Small intestine (tissue), 7 donors: Measurements from ENCODE around the gene OCA2. TPM values are rescaled to one million over a fixed set of nuclear protein-coding genes. Genes with fewer than 3 reads are reported as not detected.

ENCODE experiments used
- DNase-seq, 2 donors: peaks; one replicate each; pipeline versions ENCODE4 v3.0.0 to v3.0.0-alpha.2; 2013
- FAIRE-seq: peaks from 2 replicates; lab custom pipeline; 2012; peaks lifted over from hg19 to GRCh38; lab: Jason Lieb, UNC
- H3K27ac ChIP-seq, 3 donors: one replicate each; pipeline ENCODE4 v1.5.1; 2013; ENCODE audit warnings: low read length in 2 of 3, mild to moderate bottlenecking in 2 of 3, control low read depth in 1 of 3, inconsistent platforms in 1 of 3, low read depth in 1 of 3, moderate library complexity in 1 of 3
- H3K27me3 ChIP-seq, 3 donors: one replicate each; pipeline ENCODE4 v1.6.1; 2013; ENCODE audit warnings: low read length in 3 of 3, inconsistent platforms in 1 of 3; ENCODE audit not compliant: control insufficient read depth in 3 of 3, insufficient read depth in 3 of 3
- H3K36me3 ChIP-seq, 3 donors: one replicate each; pipeline ENCODE4 v1.6.1; 2013; ENCODE audit warnings: low read length in 3 of 3, inconsistent platforms in 1 of 3, low read depth in 1 of 3, mild to moderate bottlenecking in 1 of 3, moderate library complexity in 1 of 3; ENCODE audit not compliant: control insufficient read depth in 3 of 3, insufficient read depth in 2 of 3
- H3K4me1 ChIP-seq, 3 donors: one replicate each; pipeline ENCODE4 v1.6.1; 2013; ENCODE audit warnings: low read length in 2 of 3, inconsistent platforms in 1 of 3, low read depth in 1 of 3, mild to moderate bottlenecking in 1 of 3, moderate library complexity in 1 of 3; ENCODE audit not compliant: control insufficient read depth in 3 of 3, insufficient read depth in 2 of 3
- H3K4me3 ChIP-seq, 3 donors: one replicate each; pipeline ENCODE4 v1.5.1; 2013; ENCODE audit warnings: low read length in 3 of 3, control low read depth in 1 of 3, inconsistent platforms in 1 of 3, low read depth in 1 of 3, mild to moderate bottlenecking in 1 of 3, moderate library complexity in 1 of 3
- H3K9me3 ChIP-seq, 2 donors: one replicate each; pipeline ENCODE4 v1.6.1; 2013; ENCODE audit warnings: low read depth in 1 of 2, low read length in 1 of 2; ENCODE audit not compliant: control insufficient read depth in 2 of 2, insufficient read depth in 1 of 2
- WGBS, 3 donors: extraction: QIAGEN DNeasy Blood & Tissue Kit; methylation state at CpG; one replicate each; pipeline ENCODE4 v1.1.7; 2013; 5-methylcytosine and 5-hydroxymethylcytosine counted together
- polyA plus RNA-seq, 4 donors: library from polyadenylated mRNA; stranded (reverse) in 3 of 4; unstranded in 1 of 4; fragments of 200-250 nt in 3 of 4; fragments of 120-200 nt in 1 of 4; gene quantifications; one replicate each; pipeline versions ENCODE4 v1.2.1 to v1.2.3, GENCODE V29; 2013
- donor health status: healthy with polysubstance abuse.
- donor health status: control.
- donor health status: control.
- donor health status: Bipolar disorder and iron deficiency.
- donor health status: healthy.

OCA2 gene
- polyA plus RNA-seq, 4 donors = 0.07 to 5.9 TPM; not detected in 2

DNA sequence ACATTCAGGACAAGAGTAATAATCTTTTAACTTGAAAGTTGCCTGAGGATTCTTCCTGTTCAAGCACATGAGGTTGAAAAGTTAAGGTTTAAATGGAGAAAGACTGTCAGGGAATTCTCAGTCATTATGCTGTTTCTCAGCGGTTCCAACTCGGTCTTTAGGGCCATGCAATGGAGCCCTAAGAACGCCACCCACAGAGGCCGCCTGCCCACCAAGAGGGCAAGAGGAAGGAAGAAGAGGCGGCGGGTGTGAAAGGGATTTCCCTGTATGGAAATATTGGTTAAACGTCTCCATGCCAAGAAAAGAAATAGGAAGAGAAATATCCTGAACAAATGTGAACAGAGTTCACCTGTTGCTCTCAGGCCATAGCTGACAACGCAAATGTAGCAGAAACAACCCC, 234.4 kb downstream of the OCA2 start:
- no peak overlapping the region for H3K27ac ChIP-seq
- no peaks in the 10 kb centered on the region for H3K36me3 ChIP-seq
- no peaks in the 10 kb centered on the region for H3K4me1 ChIP-seq
- DNase-seq (no peak), FAIRE-seq (no peak)
- no peaks in the 10 kb centered on the region for H3K27me3 ChIP-seq
- 75 to 87% (median 76%) methylated on average over 8 of the region's 8 CpGs for WGBS, 3 donors
- H3K9me3 ChIP-seq = no peaks in the 10 kb centered on the region
- no peak overlapping the region for H3K4me3 ChIP-seq

DNA sequence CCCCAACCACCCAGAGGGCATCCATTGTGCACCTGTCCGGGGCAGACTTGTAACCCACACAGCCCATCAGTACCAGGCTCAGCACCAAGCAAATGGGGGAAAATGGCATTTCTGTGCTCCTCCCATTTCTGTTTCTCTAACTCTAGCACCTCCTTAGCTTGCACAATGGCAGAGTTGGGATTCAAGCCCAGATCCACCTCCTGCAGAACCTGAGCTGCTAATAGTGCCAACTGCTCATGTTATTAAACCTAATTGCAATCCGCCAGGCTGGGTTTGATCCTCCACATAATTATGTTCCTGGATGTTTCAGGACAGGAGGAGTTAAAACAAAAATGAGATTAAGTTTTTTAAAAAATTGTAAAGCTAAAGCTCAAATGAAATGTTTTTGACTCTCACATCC, 235.0 kb downstream of the OCA2 start:
- Histone ChIP-seq H3K9me3 (no peaks in the 10 kb centered on the region), H3K4me1 (no peaks in the 10 kb centered on the region), H3K27ac (no peak overlapping the region), H3K27me3 (no peaks in the 10 kb centered on the region), H3K4me3 (no peak overlapping the region), H3K36me3 (no peaks in the 10 kb centered on the region)
- FAIRE-seq = no peak
- DNase-seq = no peak
- whole genome bisulfite sequencing, 3 donors = 87% methylated on average over 2 of the region's 2 CpGs

DNA sequence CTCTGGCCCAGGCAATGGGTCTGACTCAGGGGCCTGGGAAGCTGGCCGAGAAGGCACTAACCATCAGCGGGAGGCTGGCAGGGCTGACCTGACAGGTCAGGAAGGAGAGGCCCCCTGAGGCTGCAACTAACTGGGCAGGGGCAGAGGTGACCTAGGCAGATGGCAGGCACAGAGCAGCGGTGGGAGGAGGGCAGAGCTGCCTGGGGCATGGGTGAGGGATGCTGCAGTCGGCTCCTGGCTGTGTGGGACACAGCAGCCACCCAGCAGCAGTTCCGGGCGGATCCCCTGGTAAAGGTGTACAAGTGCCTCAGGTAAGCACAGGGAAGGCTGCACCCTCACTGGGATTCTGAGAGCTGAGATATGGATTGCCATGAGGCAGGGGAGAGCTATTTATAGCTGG, 236.1 kb downstream of the OCA2 start:
- H3K9me3 ChIP-seq = no peaks in the 10 kb centered on the region
- 69 to 82% (median 76%) methylated on average over 6 of the region's 6 CpGs for WGBS, 3 donors
- H3K4me1 ChIP-seq = no peaks in the 10 kb centered on the region
- no peak overlapping the region for H3K27ac ChIP-seq
- no peak for FAIRE-seq
- no peaks in the 10 kb centered on the region for H3K36me3 ChIP-seq
- DNase-seq = no peak
- no peak overlapping the region for H3K4me3 ChIP-seq
- no peaks in the 10 kb centered on the region for H3K27me3 ChIP-seq

DNA sequence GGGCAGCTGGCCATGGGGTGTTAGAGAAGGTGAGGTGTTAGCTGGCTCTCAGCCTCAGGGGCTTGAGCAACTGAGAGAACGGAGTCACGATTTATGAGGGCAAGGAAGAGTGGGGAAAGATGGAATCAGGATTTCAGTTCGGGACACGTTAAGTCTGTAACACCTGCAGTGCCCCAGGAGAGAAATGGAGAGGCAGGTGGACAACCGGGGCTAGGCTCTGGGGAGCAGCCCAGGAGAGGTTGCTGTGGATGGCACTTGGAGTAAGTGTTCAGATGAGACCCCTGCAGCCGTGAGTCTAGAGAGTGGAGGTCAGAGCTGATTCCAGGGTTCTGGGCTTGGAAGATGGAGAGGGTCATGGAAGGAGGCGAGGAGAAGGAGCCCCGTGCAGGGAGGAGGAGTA, 237.9 kb downstream of the OCA2 start:
- Histone ChIP-seq H3K4me3 (no peak overlapping the region), H3K4me1 (no peaks in the 10 kb centered on the region), H3K36me3 (no peaks in the 10 kb centered on the region), H3K27ac (no peak overlapping the region), H3K27me3 (no peaks in the 10 kb centered on the region), H3K9me3 (no peaks in the 10 kb centered on the region)
- DNase-seq = no peak
- no peak for FAIRE-seq
- WGBS, 3 donors = 78 to 85% (median 84%) methylated on average over 8 of the region's 8 CpGs

DNA sequence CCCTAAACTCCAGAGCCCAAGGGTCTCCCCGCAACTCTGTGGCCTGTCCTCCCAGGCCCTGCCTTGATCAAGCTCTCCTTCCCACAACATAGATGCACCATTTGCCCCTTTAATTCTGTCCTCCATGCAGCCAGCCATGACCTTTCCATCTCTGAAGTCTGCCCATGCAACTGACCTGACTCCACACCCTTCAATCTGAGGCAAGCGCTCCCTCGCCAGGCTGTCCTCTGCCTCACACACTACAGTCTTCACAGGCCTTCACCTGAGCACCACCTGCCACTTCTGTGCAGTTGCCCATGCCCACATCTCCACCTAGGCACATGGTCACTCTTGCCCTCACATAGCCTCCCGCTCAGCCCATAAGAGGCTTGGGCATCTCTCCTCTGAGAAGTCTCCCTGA, 244.0 kb downstream of the OCA2 start:
- no peak overlapping the region for H3K27ac ChIP-seq
- DNase-seq = no peak
- no peaks in the 10 kb centered on the region for H3K27me3 ChIP-seq
- no peaks in the 10 kb centered on the region for H3K36me3 ChIP-seq
- peaks cover 0 to 4% of the 10 kb centered on the region in 2 donors for H3K9me3 ChIP-seq
- FAIRE-seq = no peak
- H3K4me3 ChIP-seq = no peak overlapping the region
- 92 to 95% (median 94%) methylated on average over 4 of the region's 4 CpGs for WGBS, 3 donors
- H3K4me1 ChIP-seq = no peaks in the 10 kb centered on the region

DNA sequence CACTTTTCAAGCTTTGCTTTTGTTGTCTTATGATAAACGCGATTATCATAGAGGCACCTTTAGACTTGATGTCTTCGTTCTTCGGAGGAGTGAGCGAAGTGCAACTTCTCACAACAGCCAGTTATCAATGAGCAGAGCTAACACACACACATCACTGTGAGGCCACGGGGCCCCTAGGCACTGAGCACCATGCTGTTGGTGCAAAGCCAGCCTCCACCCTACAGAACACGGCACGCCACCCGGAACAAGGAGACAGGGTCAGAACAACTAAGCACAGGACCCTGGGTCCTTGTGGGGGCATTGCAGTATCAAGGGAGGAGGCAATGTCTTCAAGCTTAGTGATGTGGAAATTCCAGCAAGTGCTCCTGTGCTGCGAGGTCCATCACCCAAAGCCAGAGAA, 244.5 kb downstream of the OCA2 start:
- no peak for DNase-seq
- WGBS, 3 donors = 81 to 85% (median 84%) methylated on average over 10 of the region's 10 CpGs
- H3K9me3 ChIP-seq = peaks cover 0 to 4% of the 10 kb centered on the region in 2 donors
- H3K27me3 ChIP-seq = no peaks in the 10 kb centered on the region
- no peaks in the 10 kb centered on the region for H3K36me3 ChIP-seq
- FAIRE-seq = no peak
- H3K4me3 ChIP-seq = no peak overlapping the region
- H3K27ac ChIP-seq = no peak overlapping the region
- H3K4me1 ChIP-seq = no peaks in the 10 kb centered on the region

DNA sequence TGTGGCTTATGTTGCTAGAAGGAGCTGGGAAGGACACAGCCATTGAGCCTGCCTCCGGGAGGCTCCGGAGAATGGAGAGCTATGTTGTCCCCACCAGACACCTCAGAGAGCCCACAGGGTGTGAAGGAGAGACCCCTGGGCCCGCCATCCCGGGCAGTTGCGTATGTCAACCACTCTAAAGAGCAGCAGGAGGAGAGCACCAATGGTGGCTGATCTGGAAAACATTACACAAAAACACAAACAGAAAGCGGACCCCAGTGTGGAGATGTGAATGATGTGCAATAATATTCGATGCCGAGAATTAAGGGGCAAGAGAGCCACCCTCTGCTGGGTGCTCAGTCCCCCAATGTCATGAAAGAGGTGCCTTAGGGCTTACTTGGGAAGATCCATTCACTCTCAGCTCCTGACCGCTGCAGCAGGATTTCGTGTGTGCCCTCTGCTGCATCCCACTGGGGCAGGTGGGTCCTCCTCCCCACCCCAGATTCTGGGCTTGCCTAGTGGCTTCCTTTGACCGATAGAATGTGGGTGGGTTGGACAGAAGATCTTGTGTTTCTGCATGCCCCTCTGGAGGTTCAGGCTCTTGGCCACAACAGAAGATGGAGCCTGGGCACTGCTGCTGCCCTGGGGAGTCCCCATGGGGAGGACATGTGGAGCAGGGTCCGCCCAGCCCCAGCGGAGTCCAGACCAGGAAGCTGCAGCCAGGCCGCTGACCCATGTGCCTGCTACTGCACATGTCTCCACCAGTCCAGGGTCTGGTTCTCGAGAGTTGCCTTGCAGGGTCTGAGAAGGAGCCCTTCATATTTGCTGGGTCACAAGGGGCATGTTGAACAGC, 245.3 kb downstream of the OCA2 start:
- 87 to 91% (median 88%) methylated on average over 15 of the region's 15 CpGs for WGBS, 3 donors
- H3K36me3 ChIP-seq = no peaks in the 10 kb centered on the region
- DNase-seq (no peak), FAIRE-seq (no peak)
- no peaks in the 10 kb centered on the region for H3K27me3 ChIP-seq
- no peak overlapping the region for H3K27ac ChIP-seq
- no peak overlapping the region for H3K4me3 ChIP-seq
- no peaks in the 10 kb centered on the region for H3K4me1 ChIP-seq
- H3K9me3 ChIP-seq = peaks cover 1 to 4% of the 10 kb centered on the region in 2 donors

DNA sequence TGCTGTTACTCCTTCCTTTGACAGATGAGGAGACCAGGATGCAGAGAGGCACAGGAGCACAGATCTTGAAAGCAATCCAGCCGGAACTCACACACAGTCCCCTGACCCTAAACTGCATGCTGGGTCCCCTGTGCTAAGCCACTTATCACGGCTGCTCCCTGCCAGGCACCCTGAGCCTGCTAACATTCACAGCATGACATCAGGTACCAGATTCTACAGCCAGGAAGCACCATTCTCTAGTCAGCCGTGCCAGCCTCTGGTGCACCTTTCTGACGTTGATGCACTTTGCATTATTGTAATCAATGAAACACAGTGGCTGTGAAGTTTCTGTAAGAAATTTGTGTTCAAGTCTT, 247.3 kb downstream of the OCA2 start:
- Histone ChIP-seq H3K9me3 (peaks cover 3 to 6% of the 10 kb centered on the region in 2 donors), H3K4me3 (no peak overlapping the region), H3K36me3 (no peaks in the 10 kb centered on the region), H3K27me3 (no peaks in the 10 kb centered on the region), H3K27ac (no peak overlapping the region), H3K4me1 (no peaks in the 10 kb centered on the region)
- FAIRE-seq = no peak
- no peak for DNase-seq
- WGBS, 3 donors = 64 to 84% (median 73%) methylated on average over 4 of the region's 4 CpGs
